K562 (cell line): ENCODE measurements around the gene MCM7. TPM values are rescaled to one million over a fixed set of nuclear protein-coding genes. Genes with fewer than 3 reads are reported as not detected.

Source experiments
- DEAF1 ChIP-seq: fragments of 450-650 bp; formaldehyde crosslinking; IDR thresholded peaks from 2 replicates; pipeline ENCODE4 v1.4.0; 2020; ENCODE audit warnings: mild to moderate bottlenecking, moderate library complexity
- DPF2 ChIP-seq: fragments of 450-650 bp; IDR thresholded peaks from 2 replicates; pipeline ENCODE4 v1.6.1; 2016
- E2F3 ChIP-seq: fragments of 250-450 bp; sonication (Bioruptor Pico); IDR thresholded peaks from 2 replicates; pipeline ENCODE4 v1.4.0; 2020; ENCODE audit warnings: mild to moderate bottlenecking
- FOXP1 ChIP-seq: sonication (generic); formaldehyde crosslinking; IDR thresholded peaks from 2 replicates; pipeline ENCODE4 v1.8.0; 2022; ENCODE audit warnings: mild to moderate bottlenecking, missing genetic modification reagents
- JUND ChIP-seq, 2 experiments: IDR thresholded peaks; 2 replicates in 1 of 2; 3 replicates in 1 of 2; pipeline ENCODE4 v1.6.1; 2011; ENCODE audit warnings: borderline replicate concordance in 2 of 2, low read depth in 2 of 2, low read length in 2 of 2, improper control_type of control experiment in 1 of 2, missing biosample characterization in 1 of 2, missing genetic modification characterization in 1 of 2, missing genetic modification reagents in 1 of 2
- POLR2AphosphoS5 ChIP-seq: IDR thresholded peaks from 2 replicates; pipeline ENCODE4 v1.6.1; 2011; ENCODE audit warnings: mild to moderate bottlenecking, low read depth, low read length, moderate library complexity; ENCODE audit not compliant: control insufficient read depth, insufficient read depth
- PREB ChIP-seq: sonication (generic); formaldehyde crosslinking; IDR thresholded peaks from 2 replicates; pipeline ENCODE4 v1.8.1; 2023; ENCODE audit warnings: mild to moderate bottlenecking, missing genetic modification reagents
- RAD21 ChIP-seq, 2 experiments: fragments of 250-450 bp in 1 of 2; fragments of 450-650 bp in 1 of 2; sonication (Bioruptor Pico) in 1 of 2; formaldehyde crosslinking in 1 of 2; IDR thresholded peaks in 1 of 2; conservative IDR thresholded peaks in 1 of 2; 2 replicates each; pipeline versions ENCODE4 v1.4.0 to v1.8.0; 2020 to 2022; ENCODE audit warnings: mild to moderate bottlenecking in 2 of 2, moderate library complexity in 1 of 2
- RAD51 ChIP-seq: fragments of 450-650 bp; IDR thresholded peaks from 2 replicates; pipeline ENCODE4 v1.7.1; 2016; ENCODE audit warnings: low read depth, mild to moderate bottlenecking, borderline replicate concordance
- RBM39 ChIP-seq: fragments of 200-400 bp; formaldehyde crosslinking; optimal IDR thresholded peaks from 2 replicates; pipeline ENCODE3; 2018; ENCODE audit warnings: low read depth, low read length
- TBL1XR1 ChIP-seq, 2 experiments: IDR thresholded peaks; 2 replicates each; pipeline ENCODE4 v1.6.1; 2012; ENCODE audit warnings: improper control_type of control experiment in 2 of 2, low read length in 2 of 2, mild to moderate bottlenecking in 1 of 2
- ZBTB8A ChIP-seq: fragments of 450-650 bp; IDR thresholded peaks from 2 replicates; pipeline ENCODE4 v1.6.1; 2018; ENCODE audit warnings: mild to moderate bottlenecking, moderate library complexity; ENCODE audit not compliant: partially characterized antibody
- ZFPM2 ChIP-seq: fragments of 250-450 bp; sonication (Bioruptor Pico); IDR thresholded peaks from 2 replicates; pipeline ENCODE4 v1.5.1; 2022; ENCODE audit warnings: mild to moderate bottlenecking
- ZNF143 ChIP-seq: sonication (generic); formaldehyde crosslinking; IDR thresholded peaks from 2 replicates; pipeline ENCODE4 v1.9.0; 2022; ENCODE audit warnings: mild to moderate bottlenecking, missing genetic modification reagents
- ZNF174 ChIP-seq: fragments of 250-450 bp; sonication (Bioruptor Pico); IDR thresholded peaks from 2 replicates; pipeline ENCODE4 v1.4.0; 2020; ENCODE audit warnings: mild to moderate bottlenecking
- ZNF274 ChIP-seq: IDR thresholded peaks from 2 replicates; pipeline ENCODE4 v1.6.1; 2011; ENCODE audit warnings: low read depth, mild to moderate bottlenecking, low read length, moderate library complexity, borderline replicate concordance
- polyA plus RNA-seq, 8 experiments: library from polyadenylated mRNA; depleted of rRNA in 4 of 8; stranded (reverse) in 5 of 8; unstranded in 3 of 8; fragments of >200 nt; fragmentation: Nextera tagmentation in 2 of 8; fragmentation: Illumina TruSeq in 1 of 8; extraction: Ambion mirVana in 2 of 8; extraction: Trizol in 1 of 8; gene quantifications; 2 replicates each; pipeline versions ENCODE4 v1.2.1 to v1.2.3, GENCODE V29; 2011 to 2014; ENCODE audit warnings: inconsistent platforms in 1 of 8, missing spikeins in 1 of 8
- total RNA-seq, 7 experiments: library from RNA; depleted of rRNA in 6 of 7; stranded (reverse); fragments of >200 nt in 6 of 7; fragmentation: Illumina TruSeq in 2 of 7; extraction: Trizol in 2 of 7; gene quantifications; 2 replicates each; pipeline versions ENCODE4 v1.2.1 to v1.2.3, GENCODE V29; 2011 to 2021; ENCODE audit warnings: low replicate concordance in 1 of 7
- TF ChIP-seq, protein P1 (sequence below): fragments of 250-450 bp; sonication (Bioruptor Pico); IDR thresholded peaks from 2 replicates; pipeline ENCODE4 v1.5.0; 2020; ENCODE audit warnings: mild to moderate bottlenecking, borderline replicate concordance
- TF ChIP-seq, protein P2 (sequence below): fragments of 250-450 bp; sonication (Bioruptor Pico); IDR thresholded peaks from 2 replicates; pipeline ENCODE4 v1.5.0; 2021; ENCODE audit warnings: mild to moderate bottlenecking, moderate library complexity

Gene MCM7
- total and polyA plus RNA-seq, 9 of the 15 experiments (the other 6 are each of a cell fraction or from before 2014, with no cell fraction given) = 329 to 856 (median 437) TPM

- no peak for TF ChIP-seq DEAF1 (CRISPR knock-in tag)
- TF ChIP-seq PREB (CRISPR knock-in tag) = no peak
- TF ChIP-seq RBM39 = no peak
- TF ChIP-seq RAD51 = peak; percentile 98
- no peak; the same call in 1 of the 2 replicates for TF ChIP-seq FOXP1 (CRISPR knock-in tag)
- TF ChIP-seq ZNF143 (CRISPR knock-in tag) = no peak
- TF ChIP-seq RAD21 (CRISPR knock-in tag; conservative IDR thresholded peaks at IDR 0.05 in 1 of 2, IDR thresholded peaks at IDR 0.05 in 1 of 2) = no peak
- peak; percentile 16; the same call in 1 of the 2 replicates for TF ChIP-seq DPF2
- TF ChIP-seq ZBTB8A = no peak
- TF ChIP-seq JUND (IDR thresholded peaks at IDR 0.05; ENCODE audit: borderline replicate concordance, low read depth, low read length) = 0 out of 2 replicates have a peak, but pooled peaks have one; percentile 20
- no peak; the same call in 2 of the 3 replicates for TF ChIP-seq JUND (tag; IDR thresholded peaks at IDR 0.05; ENCODE audit: borderline replicate concordance, low read depth, low read length)
- TF ChIP-seq, protein P1, sequence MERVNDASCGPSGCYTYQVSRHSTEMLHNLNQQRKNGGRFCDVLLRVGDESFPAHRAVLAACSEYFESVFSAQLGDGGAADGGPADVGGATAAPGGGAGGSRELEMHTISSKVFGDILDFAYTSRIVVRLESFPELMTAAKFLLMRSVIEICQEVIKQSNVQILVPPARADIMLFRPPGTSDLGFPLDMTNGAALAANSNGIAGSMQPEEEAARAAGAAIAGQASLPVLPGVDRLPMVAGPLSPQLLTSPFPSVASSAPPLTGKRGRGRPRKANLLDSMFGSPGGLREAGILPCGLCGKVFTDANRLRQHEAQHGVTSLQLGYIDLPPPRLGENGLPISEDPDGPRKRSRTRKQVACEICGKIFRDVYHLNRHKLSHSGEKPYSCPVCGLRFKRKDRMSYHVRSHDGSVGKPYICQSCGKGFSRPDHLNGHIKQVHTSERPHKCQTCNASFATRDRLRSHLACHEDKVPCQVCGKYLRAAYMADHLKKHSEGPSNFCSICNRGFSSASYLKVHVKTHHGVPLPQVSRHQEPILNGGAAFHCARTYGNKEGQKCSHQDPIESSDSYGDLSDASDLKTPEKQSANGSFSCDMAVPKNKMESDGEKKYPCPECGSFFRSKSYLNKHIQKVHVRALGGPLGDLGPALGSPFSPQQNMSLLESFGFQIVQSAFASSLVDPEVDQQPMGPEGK (CRISPR knock-in tag) = no peak
- TF ChIP-seq TBL1XR1 (IDR thresholded peaks at IDR 0.05; ENCODE audit: low read length in 2 of 2) = no peak; a peak in 1 of 4 replicates
- TF ChIP-seq, protein P2, sequence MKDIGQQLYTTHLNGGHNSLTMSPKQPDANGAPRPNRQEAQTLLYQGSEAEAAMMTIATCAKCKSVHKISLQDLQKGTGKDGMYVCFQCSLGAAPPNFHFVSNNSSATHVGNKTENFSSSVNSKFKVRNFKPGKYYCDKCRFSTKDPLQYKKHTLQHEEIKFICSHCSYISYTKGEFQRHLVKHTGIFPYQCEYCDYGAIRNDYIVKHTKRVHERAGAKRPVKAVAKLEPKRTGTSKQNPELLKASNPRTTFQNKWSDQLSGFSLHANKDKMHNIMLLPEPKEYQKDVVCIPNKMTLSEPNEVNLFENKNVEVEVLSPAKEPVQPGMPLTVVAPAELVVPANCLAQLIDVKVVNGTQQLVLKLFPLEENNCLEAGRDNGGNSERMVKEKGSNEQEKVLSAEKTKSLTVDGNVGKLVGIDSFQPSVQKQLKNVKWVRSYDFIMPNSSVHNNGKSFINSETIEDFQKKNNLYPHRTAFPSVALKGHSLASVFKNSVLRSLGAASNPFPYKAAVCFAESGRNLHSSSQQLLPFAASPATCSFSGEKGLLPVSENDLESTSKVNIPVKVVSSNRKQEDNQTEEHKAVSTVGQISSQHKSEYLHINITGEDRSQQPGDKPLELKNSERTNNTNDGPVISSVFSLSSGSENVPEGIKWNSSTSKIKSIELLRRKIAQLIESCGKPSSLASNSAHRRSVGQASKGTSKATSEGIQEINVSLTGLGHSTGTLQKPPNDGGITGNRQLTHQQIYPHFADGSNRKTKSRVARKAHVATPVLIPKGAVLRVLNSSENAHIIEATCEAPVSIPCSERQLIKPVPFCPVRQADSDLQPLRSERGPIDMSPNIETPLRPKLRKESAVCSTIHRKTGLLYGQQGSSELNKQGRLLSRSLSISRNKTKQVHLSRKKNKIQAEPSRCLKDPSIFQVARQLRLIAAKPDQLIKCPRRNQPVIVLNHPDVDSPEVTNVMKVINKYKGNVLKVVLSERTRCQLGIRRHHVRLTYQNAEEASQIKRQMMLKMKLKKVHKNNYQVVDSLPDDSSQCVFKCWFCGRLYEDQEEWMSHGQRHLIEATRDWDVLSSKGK (CRISPR knock-in tag) = no peak
- TF ChIP-seq ZFPM2 (CRISPR knock-in tag) = no peak
- TF ChIP-seq ZNF274 = no peak
- TF ChIP-seq POLR2AphosphoS5 = peak; percentile 67
- TF ChIP-seq E2F3 (CRISPR knock-in tag) = peak; percentile 73; the same call in 1 of the 2 replicates
- TF ChIP-seq ZNF174 = no peak
Observed at GRCh38 chr7:100148559-100149328, 47.5 kb upstream of the MCM7 start, which contains the start of gene LAMTOR4 (continued).
